Kidney (tissue), 14 donors: ENCODE results near the gene SNX13. TPM values are rescaled to one million over a fixed set of nuclear protein-coding genes. Genes with fewer than 3 reads are reported as not detected.
A peak's percentile ranks its signal among the peaks of the same experiment; 100 is the strongest.

ENCODE experiments used
- DNase-seq, 5 donors: peaks; one replicate each; pipeline ENCODE4 v3.0.0-alpha.2; 2013 to 2020
- FAIRE-seq: peaks from 2 replicates; lab custom pipeline; 2012; peaks lifted over from hg19 to GRCh38; lab: Jason Lieb, UNC
- H3K27ac ChIP-seq, 2 donors: one replicate each; pipeline ENCODE4 v1.7.0; 2013; ENCODE audit warnings: low read depth in 2 of 2, low read length in 2 of 2, inconsistent platforms in 1 of 2
- H3K27me3 ChIP-seq: one replicate; pipeline ENCODE4 v1.7.1; 2013; ENCODE audit warnings: low read length, inconsistent platforms; ENCODE audit not compliant: control insufficient read depth, insufficient read depth
- H3K36me3 ChIP-seq, 3 donors: one replicate each; pipeline versions ENCODE4 v1.7.0 to v1.7.1; 2013; ENCODE audit warnings: low read length in 3 of 3, control low read depth in 1 of 3, inconsistent platforms in 1 of 3; ENCODE audit not compliant: insufficient read depth in 3 of 3, control insufficient read depth in 2 of 3
- H3K4me1 ChIP-seq, 3 donors: one replicate each; pipeline versions ENCODE4 v1.7.0 to v1.7.1; 2013; ENCODE audit warnings: low read length in 3 of 3, inconsistent platforms in 1 of 3, low read depth in 1 of 3; ENCODE audit not compliant: control insufficient read depth in 2 of 3, insufficient read depth in 2 of 3
- H3K4me3 ChIP-seq, 3 donors: one replicate each; pipeline versions ENCODE4 v1.7.0 to v1.8.1; 2013; ENCODE audit warnings: low read length in 3 of 3, control low read depth in 1 of 3, inconsistent platforms in 1 of 3
- H3K9ac ChIP-seq, 3 donors: one replicate each; pipeline versions ENCODE4 v1.7.0 to v1.7.1; 2013; ENCODE audit warnings: low read length in 3 of 3, control low read depth in 1 of 3, inconsistent platforms in 1 of 3
- H3K9me3 ChIP-seq, 3 donors: one replicate each; pipeline versions ENCODE4 v1.7.0 to v1.7.1; 2013; ENCODE audit warnings: low read length in 3 of 3, control low read depth in 1 of 3, inconsistent platforms in 1 of 3; ENCODE audit not compliant: control insufficient read depth in 2 of 3, insufficient read depth in 1 of 3
- intact Hi-C: fragments of 100-400 bp; cut with DNase I; formaldehyde crosslinking; loops from one replicate; pipeline ENCODE4 v1.11.1; 2022
- polyA plus RNA-seq: library from polyadenylated mRNA; stranded (reverse); fragments of 350-450 nt; fragmentation: Illumina TruSeq; extraction: RNeasy Lipid Tissue Mini Kit (QIAGEN cat#74804); gene quantifications from one replicate; pipeline ENCODE4 v1.2.3, GENCODE V29; 2014; ENCODE audit warnings: low read depth, low replicate concordance; ENCODE audit not compliant: insufficient read depth
- total RNA-seq: library from RNA; stranded (reverse); fragmentation: NEBNext Ultra II Directional; extraction: Animal tissue kit (Norgen Biotek cat#: 25700); gene quantifications from one replicate; pipeline ENCODE4 v1.2.1, GENCODE V29; 2021
- TF ChIP-seq, protein P1 (sequence below): IDR thresholded peaks from 3 replicates; pipeline ENCODE4 v1.5.1; 2012; ENCODE audit warnings: mild to moderate bottlenecking, moderate library complexity, borderline replicate concordance; ENCODE audit not compliant: insufficient read depth; ENCODE audit errors: extremely low read depth
- donor health status: control.
- donor health status: control.
- donor health status: control.
- donor health status: control.
- donor health status: control.
- donor health status: DM: yes; HTN: yes; CAD: no.
- donor health status: Normal renal cell carcinoma (clear cell type).

The SNX13 gene
- total and polyA plus RNA-seq, 2 donors from 2014 or later, result 9.9 to 57.0 TPM

GRCh38 chr7:17832820-17833355 lies 107.4 kb downstream of the SNX13 start:
- H3K4me1 ChIP-seq, result no peaks in the 10 kb centered on the region
- no peaks in the 10 kb centered on the region for H3K36me3 ChIP-seq
- FAIRE-seq (no peak), DNase-seq (no peak)
- intact Hi-C loops, result no loop called here
- H3K27me3 ChIP-seq, result no peaks in the 10 kb centered on the region
- H3K27ac ChIP-seq, result no peak overlapping the region
- H3K9ac ChIP-seq, result no peak overlapping the region
- TF ChIP-seq, protein P1, sequence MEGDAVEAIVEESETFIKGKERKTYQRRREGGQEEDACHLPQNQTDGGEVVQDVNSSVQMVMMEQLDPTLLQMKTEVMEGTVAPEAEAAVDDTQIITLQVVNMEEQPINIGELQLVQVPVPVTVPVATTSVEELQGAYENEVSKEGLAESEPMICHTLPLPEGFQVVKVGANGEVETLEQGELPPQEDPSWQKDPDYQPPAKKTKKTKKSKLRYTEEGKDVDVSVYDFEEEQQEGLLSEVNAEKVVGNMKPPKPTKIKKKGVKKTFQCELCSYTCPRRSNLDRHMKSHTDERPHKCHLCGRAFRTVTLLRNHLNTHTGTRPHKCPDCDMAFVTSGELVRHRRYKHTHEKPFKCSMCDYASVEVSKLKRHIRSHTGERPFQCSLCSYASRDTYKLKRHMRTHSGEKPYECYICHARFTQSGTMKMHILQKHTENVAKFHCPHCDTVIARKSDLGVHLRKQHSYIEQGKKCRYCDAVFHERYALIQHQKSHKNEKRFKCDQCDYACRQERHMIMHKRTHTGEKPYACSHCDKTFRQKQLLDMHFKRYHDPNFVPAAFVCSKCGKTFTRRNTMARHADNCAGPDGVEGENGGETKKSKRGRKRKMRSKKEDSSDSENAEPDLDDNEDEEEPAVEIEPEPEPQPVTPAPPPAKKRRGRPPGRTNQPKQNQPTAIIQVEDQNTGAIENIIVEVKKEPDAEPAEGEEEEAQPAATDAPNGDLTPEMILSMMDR, result no peak
- no peaks in the 10 kb centered on the region for H3K9me3 ChIP-seq
- H3K4me3 ChIP-seq, result no peak overlapping the region

DNA sequence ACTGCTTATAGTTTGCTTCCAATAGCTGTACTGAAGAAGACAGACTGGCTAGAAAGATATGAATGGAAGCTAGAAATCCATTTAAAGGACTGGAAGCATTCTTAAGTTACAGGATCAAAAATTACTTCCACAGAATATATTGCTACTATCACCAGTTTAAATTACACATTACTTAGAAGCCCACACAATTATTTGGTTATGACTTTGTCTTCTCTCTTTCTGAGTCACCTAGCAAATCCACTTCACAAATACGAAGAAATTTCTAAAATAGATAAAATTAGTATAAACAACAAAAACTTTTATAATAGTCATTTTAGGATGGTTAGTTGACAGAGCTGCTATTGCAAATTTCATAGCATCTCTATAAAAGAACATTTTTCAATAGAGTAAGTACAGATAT lies 108.1 kb downstream of the SNX13 start:
- no peaks in the 10 kb centered on the region for H3K9me3 ChIP-seq
- TF ChIP-seq, protein P1, result no peak
- no peaks in the 10 kb centered on the region for H3K36me3 ChIP-seq
- H3K27ac ChIP-seq, result no peak overlapping the region
- H3K27me3 ChIP-seq, result no peaks in the 10 kb centered on the region
- DNase-seq (no peak), FAIRE-seq (peak; percentile 54)
- intact Hi-C loops, result no loop called here
- no peaks in the 10 kb centered on the region for H3K4me1 ChIP-seq
- no peak overlapping the region for H3K9ac ChIP-seq
- H3K4me3 ChIP-seq, result no peak overlapping the region

DNA sequence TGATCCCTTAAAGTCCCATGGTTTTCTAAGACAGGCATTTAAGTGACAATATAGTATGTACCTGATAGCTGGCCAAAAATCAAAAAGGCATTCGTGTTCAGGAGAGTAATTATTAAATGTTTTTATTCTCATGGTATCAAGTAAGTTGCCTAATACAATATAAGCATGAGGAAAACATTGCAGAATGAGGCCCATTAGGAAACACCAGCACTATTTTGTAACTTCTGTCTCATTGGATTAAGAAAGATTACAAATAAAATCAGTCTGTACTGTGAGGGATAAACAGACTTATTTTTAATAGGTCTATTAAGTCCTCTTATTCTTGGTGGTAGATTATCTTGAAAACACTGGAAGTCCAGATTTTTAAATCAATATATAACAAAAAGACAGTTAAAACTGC lies 110.1 kb downstream of the SNX13 start:
- FAIRE-seq, result no peak
- no peak overlapping the region for H3K27ac ChIP-seq
- TF ChIP-seq, protein P1, result no peak
- no peak overlapping the region for H3K9ac ChIP-seq
- no peak for DNase-seq
- H3K9me3 ChIP-seq, result no peaks in the 10 kb centered on the region
- intact Hi-C loops, result no loop called here
- no peaks in the 10 kb centered on the region for H3K4me1 ChIP-seq
- H3K4me3 ChIP-seq, result no peak overlapping the region
- no peaks in the 10 kb centered on the region for H3K27me3 ChIP-seq
- H3K36me3 ChIP-seq, result no peaks in the 10 kb centered on the region

DNA sequence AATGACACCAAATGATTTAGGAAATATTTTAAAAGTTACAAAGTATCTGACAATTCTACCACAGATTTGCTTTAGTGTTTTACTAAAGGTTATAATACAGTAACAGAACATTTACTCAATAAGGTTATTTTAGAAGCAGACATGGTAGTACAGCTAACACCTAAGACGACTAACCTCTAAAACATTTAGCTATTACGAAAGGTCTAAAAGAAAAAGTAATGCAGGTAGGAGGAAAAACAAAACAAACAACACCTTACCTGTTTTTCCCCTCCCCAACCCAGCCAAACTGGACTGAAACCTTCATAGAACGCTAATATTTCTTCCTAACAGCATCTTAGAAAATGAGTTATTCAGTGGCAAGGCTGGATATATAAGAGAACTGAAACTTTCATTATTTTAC lies 111.3 kb downstream of the SNX13 start:
- FAIRE-seq, result no peak
- H3K27me3 ChIP-seq, result no peaks in the 10 kb centered on the region
- TF ChIP-seq, protein P1, result no peak
- H3K27ac ChIP-seq, result no peak overlapping the region
- DNase-seq, result no peak
- H3K36me3 ChIP-seq, result no peaks in the 10 kb centered on the region
- no peaks in the 10 kb centered on the region for H3K4me1 ChIP-seq
- no peak overlapping the region for H3K9ac ChIP-seq
- intact Hi-C loops, result no loop called here
- no peak overlapping the region for H3K4me3 ChIP-seq
- no peaks in the 10 kb centered on the region for H3K9me3 ChIP-seq
